GM18505 (cell line): ENCODE data around the gene AGPAT1.

Source experiments
- ATAC-seq: cut with Tn5 transposase; IDR thresholded peaks from one replicate; pipeline ENCODE4 v1.9.1; 2021; ENCODE audit not compliant: unreplicated experiment
- POLR2A ChIP-seq: IDR thresholded peaks from 4 replicates; pipeline ENCODE4 v1.6.1; 2011; ENCODE audit warnings: borderline replicate concordance; ENCODE audit not compliant: insufficient read depth, insufficient read length; ENCODE audit errors: extremely low read depth

AGPAT1 gene

GRCh38 chr6:32156891-32157290 lies 19.0 kb downstream of the AGPAT1 start:
- no peak for TF ChIP-seq POLR2A
- no peak for ATAC-seq

- TF ChIP-seq POLR2A: no peak
These were observed 21.2 kb downstream of the AGPAT1 start for GRCh38 chr6:32154514-32155161.

GRCh38 chr6:32153564-32154513 lies 22.0 kb downstream of the AGPAT1 start, which contains the start of gene PPT2:
Gene PPT2 (plus strand): TSS chr6:32154141. CDS start chr6:32154595, 454 bp downstream.
- TF ChIP-seq POLR2A: no peak
- ATAC-seq: no peak

More at GRCh38 chr6:32154514-32155161, 21.2 kb downstream of the AGPAT1 start:
- no peak for ATAC-seq

DNA sequence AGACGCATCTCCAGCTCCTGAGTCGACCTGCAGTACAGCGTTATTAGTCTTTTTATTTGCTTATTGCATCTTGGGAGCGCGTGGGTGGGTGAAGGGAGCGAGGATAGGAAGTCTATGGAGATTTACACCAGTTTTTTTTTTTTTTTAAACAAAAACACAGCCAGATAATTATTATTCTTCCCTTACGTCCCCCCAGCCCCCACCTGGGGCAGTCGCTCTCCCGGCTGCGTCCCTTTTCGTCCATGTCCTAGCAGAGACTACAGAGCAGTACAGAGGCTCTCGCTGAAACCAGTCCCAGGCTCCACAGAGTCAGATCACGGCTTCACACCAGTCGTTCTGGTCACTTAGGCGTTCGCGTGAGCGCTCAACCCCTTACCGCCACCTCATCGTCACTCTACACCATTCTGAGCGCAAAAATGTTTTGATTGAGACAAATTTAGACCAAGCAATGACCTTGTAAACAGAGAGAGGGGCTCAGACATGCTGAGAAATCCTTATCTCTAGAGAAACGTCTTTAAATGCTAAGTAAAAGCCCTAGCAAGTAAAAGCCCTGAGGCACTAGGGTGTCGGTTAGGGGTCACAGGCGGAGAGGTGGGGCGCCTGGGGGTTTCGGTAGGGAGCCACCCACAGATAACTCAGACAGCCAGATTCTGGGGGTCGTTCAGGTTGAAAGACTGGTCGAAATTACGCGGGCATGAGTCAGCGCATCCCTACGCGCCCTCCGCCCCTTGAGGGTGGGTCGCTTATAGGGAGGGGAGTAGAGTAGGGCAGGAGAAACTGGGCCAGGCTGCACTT lies 22.9 kb downstream of the AGPAT1 start:
- ATAC-seq: no peak
- TF ChIP-seq POLR2A: no peak

GRCh38 chr6:32151863-32152768 lies 23.8 kb downstream of the AGPAT1 start, which contains the start of gene PRRT1:
Gene PRRT1 (minus strand): TSS chr6:32151939. CDS start chr6:32151827, 112 bp downstream.
- ATAC-seq: no peak
- TF ChIP-seq POLR2A: no peak

DNA sequence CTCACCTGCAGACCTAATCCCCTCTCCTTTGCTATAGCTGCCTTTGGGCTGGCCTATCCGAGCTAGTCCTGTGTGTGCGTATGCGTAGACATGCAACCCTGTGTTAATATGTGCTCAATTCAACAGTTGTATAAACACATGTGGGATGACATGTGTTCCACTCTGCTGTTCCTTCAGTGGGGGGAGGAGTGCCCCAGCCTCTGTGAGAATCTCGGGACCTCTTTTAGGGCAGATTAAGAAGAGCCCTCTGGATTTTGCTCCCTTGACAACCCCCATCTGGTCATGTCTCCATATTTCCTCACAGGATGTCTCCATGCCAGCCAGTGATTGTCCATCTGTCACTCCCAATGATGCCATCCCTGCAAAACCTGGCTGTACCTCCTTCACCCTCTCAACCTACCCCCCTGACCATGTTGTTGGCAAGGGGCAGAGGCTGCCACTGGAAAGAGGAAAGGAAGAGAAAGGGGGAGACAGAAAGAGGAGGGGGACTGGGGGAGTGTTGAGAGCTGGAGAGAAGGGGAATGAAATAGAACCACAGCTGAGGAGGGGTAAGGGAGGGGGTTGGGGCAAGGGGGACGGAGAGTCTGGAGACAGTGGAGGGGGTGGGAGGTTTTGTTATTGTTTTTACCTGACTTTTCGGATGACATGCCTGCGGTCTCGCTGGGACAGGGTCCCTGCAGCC lies 24.6 kb downstream of the AGPAT1 start:
- no peak for ATAC-seq
- no peak for TF ChIP-seq POLR2A

DNA sequence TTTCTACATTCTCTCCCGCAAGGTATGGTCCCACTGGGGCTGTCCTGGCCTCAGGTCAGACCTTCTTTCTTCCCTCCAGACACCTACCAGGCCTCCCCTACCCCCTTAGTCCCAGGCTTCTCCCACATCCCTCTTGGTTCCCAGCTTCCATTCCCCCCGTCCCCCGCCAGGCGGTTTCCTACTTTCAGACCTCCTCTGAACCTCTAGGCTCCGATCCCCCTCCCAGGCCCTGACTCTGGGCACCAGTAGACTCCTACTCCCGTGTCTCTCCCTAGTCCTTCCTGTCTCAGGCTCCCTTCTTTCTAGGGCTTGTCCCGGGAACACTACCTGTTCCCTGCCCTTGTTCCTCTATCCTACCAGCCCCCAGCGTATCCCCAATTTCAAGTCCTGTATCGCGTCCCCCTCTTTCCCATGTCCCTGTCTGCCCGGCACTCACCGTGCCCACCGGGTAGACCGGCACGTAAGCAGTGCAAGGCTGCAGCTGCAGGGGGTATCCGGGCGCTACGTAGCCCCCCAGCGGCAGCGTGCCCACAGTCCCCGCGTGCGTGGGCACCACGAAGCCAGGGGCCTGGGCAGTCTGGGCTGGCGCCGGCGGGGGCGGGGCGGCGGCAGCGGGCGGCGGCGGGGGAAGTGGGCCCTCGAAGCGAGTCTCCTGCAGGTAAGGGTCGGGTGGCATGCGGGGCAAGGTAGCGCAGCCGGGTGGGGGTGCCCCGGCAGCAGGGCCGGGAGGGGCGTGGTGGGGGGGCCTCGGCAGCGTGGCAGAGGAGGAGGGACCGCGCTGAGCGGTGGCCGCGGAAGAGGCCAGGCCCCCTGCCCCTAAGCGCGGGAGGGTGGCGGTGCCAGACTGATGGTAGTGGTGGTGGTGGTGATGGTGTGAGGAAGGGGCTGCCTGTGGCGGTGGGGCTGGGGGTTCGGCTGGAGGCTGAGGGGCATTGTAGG lies 25.7 kb downstream of the AGPAT1 start:
- no peak for TF ChIP-seq POLR2A
- no peak for ATAC-seq

GRCh38 chr6:32149092-32149755 lies 26.7 kb downstream of the AGPAT1 start:
- ATAC-seq: no peak
- no peak for TF ChIP-seq POLR2A

DNA sequence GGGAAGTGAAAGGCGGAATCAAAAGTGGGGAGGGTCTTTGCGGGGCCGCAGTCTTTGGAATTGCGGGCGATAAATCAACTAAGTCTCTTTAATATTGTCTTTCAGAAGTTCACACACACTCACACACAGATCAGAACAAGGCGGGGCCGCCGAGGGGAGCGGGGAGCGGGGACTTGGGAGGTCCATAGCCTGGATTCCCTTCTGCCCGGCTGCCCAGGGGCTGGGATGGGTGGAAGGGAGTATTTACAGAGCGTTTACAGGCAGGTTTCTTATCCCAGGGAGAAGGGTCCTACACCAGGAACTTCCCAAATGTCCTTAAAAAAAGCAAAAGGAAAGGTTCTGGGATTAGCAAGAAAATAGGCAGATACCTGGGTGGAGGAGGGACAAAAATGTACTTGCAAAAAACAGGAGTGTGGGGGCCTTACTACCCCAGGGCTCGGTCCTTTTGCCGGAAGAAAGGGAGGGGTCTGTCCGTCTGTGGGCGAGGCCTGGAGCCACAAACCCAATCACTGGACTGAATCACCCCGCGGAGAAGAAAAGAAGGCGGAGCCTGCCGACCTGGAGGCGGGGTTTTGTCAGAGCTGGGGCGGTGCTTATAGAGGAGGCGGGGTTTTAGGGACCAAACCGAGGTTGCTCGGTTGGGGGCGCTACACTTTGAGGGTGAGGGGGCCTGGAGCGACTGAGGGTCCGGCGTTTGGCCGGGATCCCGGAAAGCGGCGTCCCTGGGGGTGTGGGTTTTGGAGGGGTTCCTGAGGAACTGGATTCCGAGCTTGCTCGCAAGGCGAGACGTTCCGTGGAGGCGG lies 27.4 kb downstream of the AGPAT1 start:
- ATAC-seq: no peak
- TF ChIP-seq POLR2A: no peak

GRCh38 chr6:32147401-32148132 lies 28.3 kb downstream of the AGPAT1 start:
- no peak for TF ChIP-seq POLR2A
- no peak for ATAC-seq
